NCI-H82 (cell line): Measurements from ENCODE around the gene SVEP1.
"Not testable (repeated sequence)": the region's sequence is repeated elsewhere in the genome, so short reads cannot be mapped to it uniquely, and the experiment has no call there.

Experiments used
- DNase-seq: peaks from one replicate; lab custom pipeline; 2025; lab: John Stamatoyannopoulos, UW

Gene SVEP1

GRCh38 chr9:110579034-110579861, at the start of gene SVEP1:
Gene SVEP1, minus strand, starts transcription at chr9:110579741. Its CDS starts 198 bp downstream, at chr9:110579543.
- DNase-seq: no peak

DNA sequence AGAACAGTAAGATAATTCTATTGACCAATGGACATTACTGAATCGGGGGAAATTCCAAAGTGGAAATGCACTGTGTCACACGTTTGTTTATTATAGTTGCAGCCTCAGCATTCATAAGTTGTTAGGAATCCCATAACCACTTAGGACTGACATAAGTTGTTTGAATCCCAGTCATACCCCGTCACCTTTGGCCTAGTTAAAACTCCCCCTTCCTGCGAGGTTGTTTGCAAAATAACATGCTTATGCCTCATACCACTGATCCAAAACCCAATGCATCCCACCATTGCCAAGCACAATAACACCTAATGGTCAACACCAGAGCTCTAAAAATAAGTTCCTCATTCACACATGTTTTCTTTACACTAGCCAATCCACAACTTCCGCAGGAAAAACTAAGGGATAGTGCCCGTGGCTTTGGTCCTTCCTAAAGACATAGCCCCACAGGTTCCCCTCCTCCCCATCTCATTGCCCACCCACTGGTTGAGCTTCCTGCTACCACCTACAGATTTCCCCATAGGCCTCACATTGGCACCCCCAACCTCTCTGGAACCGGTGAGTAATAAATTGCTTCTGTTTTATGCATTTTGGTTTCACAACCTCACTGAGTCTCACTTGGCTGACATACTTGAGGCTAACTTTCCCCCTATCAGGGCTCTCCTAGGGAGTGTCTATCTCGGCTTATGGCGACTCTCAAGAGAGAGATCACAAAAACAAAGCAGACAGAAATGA, 46.7 kb upstream of the SVEP1 start:
- DNase-seq: no peak

DNA sequence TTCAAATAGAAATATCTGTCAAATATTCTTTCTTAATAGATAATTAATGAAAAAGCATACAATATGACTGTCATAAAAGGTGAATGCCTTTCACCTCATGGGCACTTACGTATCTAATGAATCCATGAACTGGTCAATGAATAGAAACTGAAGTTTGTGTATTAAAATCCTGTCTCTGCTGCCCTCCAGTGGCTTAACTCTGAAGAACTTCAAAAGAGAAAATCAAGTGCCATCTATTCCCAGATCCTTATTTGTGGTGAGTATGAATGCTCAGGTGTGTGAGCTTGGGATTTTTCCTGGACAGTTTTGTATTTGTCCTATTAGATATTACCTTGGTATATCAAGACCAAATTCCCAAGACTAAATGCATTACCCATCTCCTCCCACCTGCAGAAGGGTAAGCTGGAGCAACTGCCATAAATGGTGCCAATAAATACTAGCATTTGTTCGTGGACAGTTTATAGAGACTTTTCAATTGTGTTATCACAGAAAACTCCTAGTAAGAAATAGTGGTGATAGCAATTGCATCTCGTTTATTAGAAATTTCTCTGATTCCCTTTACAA, 44.0 kb upstream of the SVEP1 start:
- peak; percentile 77 for DNase-seq

DNA sequence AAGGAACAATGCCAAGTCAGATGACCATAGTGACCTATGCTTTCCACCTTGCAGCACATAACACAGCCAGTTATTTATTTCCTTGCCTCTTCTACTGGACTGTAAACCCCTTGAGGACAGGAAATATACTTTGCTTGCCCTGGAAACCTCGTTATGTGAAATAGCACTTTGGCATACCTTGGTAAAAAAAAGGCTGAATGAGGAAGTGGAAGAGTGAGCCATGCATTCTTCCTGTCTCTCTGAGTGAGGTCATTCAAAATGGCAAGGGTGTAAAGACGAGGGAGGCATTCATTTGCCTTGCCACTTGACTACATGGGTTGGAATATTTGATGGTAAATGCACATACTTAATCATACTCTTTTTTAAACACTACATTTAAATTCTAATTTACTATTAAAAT, 42.8 kb upstream of the SVEP1 start:
- DNase-seq: no peak

DNA sequence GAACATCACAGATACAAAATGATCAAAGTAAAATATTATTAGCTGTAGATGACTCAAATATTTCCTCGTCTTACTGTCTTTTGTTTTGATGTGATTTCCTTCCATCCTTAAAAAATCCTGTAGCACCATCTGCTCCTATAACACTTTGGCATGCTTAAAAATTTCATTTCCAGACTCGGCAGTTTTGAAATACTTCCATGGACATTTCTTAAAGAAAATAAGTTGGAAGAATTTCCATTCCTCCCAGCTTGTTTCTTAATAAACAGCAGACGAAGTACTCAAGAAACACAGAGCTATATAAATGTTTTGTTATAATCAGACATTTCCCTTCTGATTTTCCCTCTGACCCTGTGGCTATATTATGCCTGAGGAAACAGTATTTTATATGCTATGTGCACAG, 41.2 kb upstream of the SVEP1 start:
- no peak for DNase-seq

- DNase-seq: no peak
Observed at GRCh38 chr9:110619831-110620230, 40.3 kb upstream of the SVEP1 start.

DNA sequence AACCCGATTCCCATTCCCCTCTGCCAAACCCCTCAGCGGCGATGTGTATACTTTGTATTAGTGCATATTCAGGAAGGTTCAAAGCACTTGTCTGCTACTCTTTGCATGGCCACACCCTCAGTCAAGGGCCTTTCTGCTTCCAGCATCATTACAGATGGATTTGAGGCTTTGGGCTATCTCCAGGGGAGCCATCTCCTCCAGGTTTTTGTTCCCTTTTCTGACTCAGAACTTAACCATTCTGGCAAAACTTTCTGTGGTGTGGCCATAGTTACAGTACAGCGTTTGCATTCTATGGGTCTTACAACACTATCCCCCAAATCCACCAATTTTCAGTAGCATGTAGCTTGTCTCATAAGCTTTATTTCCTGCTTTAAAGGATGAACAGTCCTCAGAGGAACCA, 36.0 kb upstream of the SVEP1 start:
- no peak for DNase-seq

DNA sequence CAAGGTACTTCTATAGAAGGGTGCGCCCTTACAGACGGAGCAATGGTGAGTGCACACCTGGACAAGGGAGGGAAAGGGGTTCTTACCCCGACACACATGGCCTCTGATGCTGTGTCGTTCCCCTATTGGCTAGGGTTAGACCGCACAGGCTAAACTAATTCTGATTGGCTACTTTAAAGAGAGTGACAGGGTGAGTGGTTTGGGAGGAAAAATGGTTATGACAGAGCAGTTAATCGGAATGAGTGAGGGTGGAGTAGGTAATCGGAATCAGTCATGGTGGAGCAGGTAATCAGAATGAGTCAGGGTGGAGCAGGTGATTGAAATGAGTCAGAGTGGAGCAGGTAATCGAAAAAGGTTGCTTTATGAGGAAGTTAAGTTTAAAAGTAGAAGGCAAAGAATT, 35.0 kb upstream of the SVEP1 start:
- DNase-seq: not testable (repeated sequence)

- DNase-seq: no peak
Observed at GRCh38 chr9:110606179-110606790, 26.7 kb upstream of the SVEP1 start.

GRCh38 chr9:110605565-110605964, 26.0 kb upstream of the SVEP1 start:
- no peak for DNase-seq

DNA sequence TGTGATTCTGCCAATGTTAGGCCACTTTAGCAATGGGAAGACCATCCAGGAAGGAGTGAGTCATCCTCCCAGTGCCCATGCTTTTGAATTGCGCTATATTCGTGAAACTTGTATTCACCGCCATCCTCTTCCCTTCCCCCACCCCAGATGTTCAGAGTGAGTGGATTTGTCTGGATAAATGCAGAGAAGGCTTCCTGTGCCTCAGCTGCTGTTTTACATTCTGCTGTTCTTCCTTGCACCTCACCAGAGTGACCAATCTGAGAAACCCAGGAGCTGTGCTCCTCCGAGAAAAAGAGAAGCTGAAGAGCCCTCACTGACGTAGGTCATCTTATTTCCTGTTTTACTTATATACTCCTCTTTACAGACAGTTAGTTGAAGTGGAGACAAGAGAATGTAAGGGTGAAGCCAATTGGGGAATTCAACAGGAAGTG, 24.6 kb upstream of the SVEP1 start:
- DNase-seq: no peak

- no peak for DNase-seq
Observed at GRCh38 chr9:110602281-110602680, 22.7 kb upstream of the SVEP1 start.

DNA sequence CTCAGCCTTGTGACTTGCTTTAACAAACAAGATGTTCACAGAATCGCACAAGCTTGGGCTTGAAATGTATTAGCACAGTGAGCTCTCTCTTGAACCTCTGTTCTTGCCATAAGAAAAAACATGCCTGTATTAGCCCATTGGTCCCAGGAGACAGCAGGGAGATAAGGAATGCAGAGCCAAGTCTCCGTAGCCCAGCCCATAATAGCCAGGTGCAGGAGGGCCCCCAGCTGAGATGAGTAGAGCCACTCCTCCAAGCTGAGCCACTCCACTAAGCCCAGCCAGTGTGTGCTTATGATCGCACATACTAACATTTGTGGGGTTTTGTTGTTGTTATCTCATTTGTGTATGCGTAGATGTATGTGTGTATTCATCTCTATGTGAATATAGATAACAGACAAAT, 21.6 kb upstream of the SVEP1 start:
- DNase-seq: no peak

DNA sequence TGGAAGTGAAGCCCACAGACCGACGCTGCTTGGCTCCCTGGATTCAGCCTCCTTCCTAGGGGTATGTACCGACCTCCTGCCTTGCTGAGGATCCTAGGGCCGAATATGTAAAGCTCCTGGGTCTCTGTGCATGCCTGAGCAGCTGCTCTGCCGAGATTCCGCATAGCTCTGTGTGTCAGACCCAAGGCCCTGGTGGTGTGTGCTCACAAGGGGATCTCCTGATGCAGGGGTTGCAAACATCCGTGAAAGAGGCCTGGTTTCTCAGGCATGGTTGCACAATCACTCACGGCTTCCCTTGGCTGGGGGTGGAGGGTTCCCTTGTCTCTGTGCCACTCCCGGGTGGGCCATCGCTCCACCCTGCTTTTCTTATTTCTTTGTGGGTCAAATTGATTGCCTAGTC, 19.9 kb upstream of the SVEP1 start:
- DNase-seq: no peak

- no peak for DNase-seq
Observed at GRCh38 chr9:110592044-110592830, 12.7 kb upstream of the SVEP1 start.

DNA sequence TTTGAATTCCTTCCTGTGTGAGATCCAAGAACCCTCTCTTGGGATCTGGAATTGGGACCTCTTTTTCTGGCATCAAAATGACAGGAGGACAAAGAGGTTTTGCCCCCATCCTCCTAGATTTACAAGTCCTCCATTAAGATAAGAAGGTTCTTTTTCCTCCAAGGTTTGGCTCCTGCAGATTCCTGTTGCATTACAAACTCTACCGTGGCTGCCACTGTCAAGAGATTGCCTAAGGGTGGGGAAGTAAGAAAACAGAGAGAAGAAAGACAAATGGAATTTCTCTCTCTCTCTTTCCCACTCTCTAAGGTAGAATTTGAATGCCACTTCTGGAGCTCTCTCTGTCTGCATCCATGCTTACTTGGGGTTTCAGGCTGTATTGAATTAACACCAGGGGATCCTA, 12.0 kb upstream of the SVEP1 start:
- no peak for DNase-seq

- no peak for DNase-seq
Observed at GRCh38 chr9:110590816-110591215, 11.3 kb upstream of the SVEP1 start.

GRCh38 chr9:110588296-110588695, 8.8 kb upstream of the SVEP1 start:
- no peak for DNase-seq

- DNase-seq: no peak
Observed at GRCh38 chr9:110583237-110583636, 3.7 kb upstream of the SVEP1 start.

GRCh38 chr9:110582156-110582555, 2.6 kb upstream of the SVEP1 start:
- DNase-seq: peak; percentile 14

DNA sequence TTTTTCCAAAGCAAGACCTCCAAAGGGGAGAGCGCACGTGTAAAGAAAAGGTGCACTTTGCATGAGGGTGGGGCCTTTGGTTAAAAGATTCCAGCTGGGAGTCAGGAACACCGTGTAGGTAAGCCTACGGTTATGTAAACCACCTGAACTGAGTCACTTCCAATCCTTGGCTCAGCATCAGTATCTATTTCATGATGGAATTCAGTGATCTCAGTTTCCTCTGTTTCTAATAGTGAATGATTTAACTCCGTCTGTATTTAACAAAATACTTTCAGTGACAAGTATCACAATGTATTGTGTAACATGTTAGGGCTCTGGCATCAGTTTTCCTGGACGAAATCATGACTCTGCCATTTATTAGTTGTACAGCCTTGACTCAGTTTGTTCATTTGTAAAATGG, 1.3 kb upstream of the SVEP1 start:
- no peak for DNase-seq

- DNase-seq: no peak
Observed at GRCh38 chr9:110579862-110580219, 300 bp upstream of the SVEP1 start.
